ENCODE measurements around the gene BCL2L15.

GRCh38 chr1:113872219-113872935 lies 15.0 kb downstream of the BCL2L15 start:
- TF ChIP-seq CTCF (IDR thresholded peaks at IDR 0.05): no peak
- no peak for TF ChIP-seq EZH2phosphoT487 (IDR thresholded peaks at IDR 0.05)
